ENCODE results near the gene JPH4. TPM values are rescaled to one million over a fixed set of nuclear protein-coding genes. Genes with fewer than 3 reads are reported as not detected.

JPH4 gene
- total and polyA plus RNA-seq, 7 donors, result 0.01 to 0.62 (median 0.13) TPM

GRCh38 chr14:23613242-23614070, 34.9 kb upstream of the JPH4 start:
- ATAC-seq (no peak), DNase-seq (no peak)
- intact Hi-C loops (cut with DNase I), result no loop called here
- no peak overlapping the region for H3K27ac ChIP-seq
- H3K27me3 ChIP-seq (ENCODE audit: insufficient read depth in 3 of 3, low read length in 2 of 3), result peaks cover 0 to 6% (median 0%) of the 10 kb centered on the region in 3 donors
- no peaks in the 10 kb centered on the region for H3K4me1 ChIP-seq
- H3K4me3 ChIP-seq, result no peak overlapping the region
- no peaks in the 10 kb centered on the region for H3K9me3 ChIP-seq
- no peak for TF ChIP-seq CTCF (IDR thresholded peaks at IDR 0.05)
- no peaks in the 10 kb centered on the region for H3K36me3 ChIP-seq (ENCODE audit: insufficient read depth in 1 of 2, low read depth in 1 of 2)
- 81 to 85% (median 82%) methylated on average over 6 of the region's 6 CpGs for WGBS, 3 donors

- Histone ChIP-seq H3K36me3 (ENCODE audit: insufficient read depth in 1 of 2, low read depth in 1 of 2) (no peaks in the 10 kb centered on the region), H3K27me3 (ENCODE audit: insufficient read depth in 3 of 3, low read length in 2 of 3) (peaks cover 0 to 6% (median 0%) of the 10 kb centered on the region in 3 donors), H3K4me1 (no peaks in the 10 kb centered on the region), H3K4me3 (no peak overlapping the region), H3K27ac (no peak overlapping the region), H3K9me3 (no peaks in the 10 kb centered on the region)
- DNase-seq, result no peak
- ATAC-seq, result no peak
- no peak for TF ChIP-seq CTCF (IDR thresholded peaks at IDR 0.05)
- 88 to 97% (median 96%) methylated on average over 1 of the region's 1 CpG for WGBS, 3 donors
- intact Hi-C loops (cut with DNase I), result no loop called here
Observed at GRCh38 chr14:23612802-23613201, 34.2 kb upstream of the JPH4 start.

- H3K4me1 ChIP-seq, result no peaks in the 10 kb centered on the region
- H3K9me3 ChIP-seq, result no peaks in the 10 kb centered on the region
- H3K27me3 ChIP-seq (ENCODE audit: insufficient read depth in 3 of 3, low read length in 2 of 3), result peaks cover 0 to 6% (median 0%) of the 10 kb centered on the region in 3 donors
- H3K27ac ChIP-seq, result no peak overlapping the region
- intact Hi-C loops (cut with DNase I), result no loop called here
- no peak for TF ChIP-seq CTCF (IDR thresholded peaks at IDR 0.05)
- WGBS, 3 donors, result 61 to 79% (median 64%) methylated on average over 4 of the region's 4 CpGs
- no peaks in the 10 kb centered on the region for H3K36me3 ChIP-seq (ENCODE audit: insufficient read depth in 1 of 2, low read depth in 1 of 2)
- H3K4me3 ChIP-seq, result no peak overlapping the region
- no peak for ATAC-seq
- DNase-seq, result no peak
Observed at GRCh38 chr14:23612354-23612732, 33.8 kb upstream of the JPH4 start.

- no peak for TF ChIP-seq CTCF (IDR thresholded peaks at IDR 0.05)
- H3K4me1 ChIP-seq, result no peaks in the 10 kb centered on the region
- DNase-seq (no peak), ATAC-seq (no peak)
- H3K36me3 ChIP-seq (ENCODE audit: insufficient read depth in 1 of 2, low read depth in 1 of 2), result no peaks in the 10 kb centered on the region
- H3K4me3 ChIP-seq, result no peak overlapping the region
- peaks cover 0 to 6% (median 0%) of the 10 kb centered on the region in 3 donors for H3K27me3 ChIP-seq (ENCODE audit: insufficient read depth in 3 of 3, low read length in 2 of 3)
- intact Hi-C loops (cut with DNase I), result no loop called here
- H3K27ac ChIP-seq, result no peak overlapping the region
- H3K9me3 ChIP-seq, result no peaks in the 10 kb centered on the region
- WGBS, 3 donors, result 58 to 59% (median 59%) methylated on average over 4 of the region's 4 CpGs
Observed at GRCh38 chr14:23610815-23611289, 32.3 kb upstream of the JPH4 start.

Data from psoas muscle (tissue), 8 donors.